ENCODE measurements around the gene POLE3. TPM values are rescaled to one million over a fixed set of nuclear protein-coding genes. Genes with fewer than 3 reads are reported as not detected.
"Not testable (repeated sequence)": the region's sequence is repeated elsewhere in the genome, so short reads cannot be mapped to it uniquely, and the experiment has no call there.

Gene POLE3
- total RNA-seq, 1 donor from 2014 or later: 57.2 TPM

DNA sequence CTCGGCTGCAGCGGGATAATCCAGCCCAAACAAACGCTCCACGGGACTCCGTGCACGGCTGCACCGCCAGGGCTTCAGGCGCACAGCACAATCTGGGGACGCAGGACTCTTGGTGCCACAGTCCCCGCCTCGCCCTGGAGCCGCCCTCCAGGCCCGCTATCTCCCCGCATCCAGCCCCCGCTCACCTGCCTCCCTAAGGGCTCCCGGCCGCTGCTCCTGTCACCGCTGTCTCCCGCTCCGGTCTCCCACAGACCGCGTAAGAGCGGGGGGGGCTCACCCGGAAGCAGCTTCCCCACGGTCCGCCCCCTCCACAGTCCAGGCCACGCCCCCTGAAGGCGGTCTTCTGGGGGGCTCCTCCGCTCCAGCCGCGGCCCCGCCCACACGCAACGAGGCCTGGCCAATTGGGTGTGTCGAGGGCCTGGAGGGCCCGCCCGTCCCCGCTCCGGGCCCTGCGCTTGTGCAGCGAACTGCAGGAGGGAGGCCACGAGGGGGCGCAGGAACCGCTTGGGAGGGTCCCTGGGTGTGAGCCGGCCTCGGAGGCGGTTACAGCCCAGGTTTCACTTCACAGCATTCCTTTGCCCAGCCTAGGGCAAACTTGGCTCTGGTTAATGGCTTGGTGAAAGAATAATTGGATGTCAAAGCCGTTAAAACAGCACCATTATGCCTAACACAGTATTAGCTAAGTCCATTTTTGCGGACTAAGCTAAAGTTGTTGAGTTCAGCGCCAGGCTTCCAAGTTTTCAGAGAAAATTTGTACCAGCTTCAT is 9.3 kb downstream of the POLE3 start, which contains the start of gene ALAD:
Gene ALAD, minus strand, starts transcription at position 258 of the 766 bp plus-strand sequence. CDS start 7,725 bp downstream, outside the sequence.
- DNase-seq: peak; percentile 99

GRCh38 chr9:113399646-113400200 is 10.8 kb downstream of the POLE3 start:
- DNase-seq: no peak

- no peak for DNase-seq
Observed at GRCh38 chr9:113398796-113399195, 11.7 kb downstream of the POLE3 start.

DNA sequence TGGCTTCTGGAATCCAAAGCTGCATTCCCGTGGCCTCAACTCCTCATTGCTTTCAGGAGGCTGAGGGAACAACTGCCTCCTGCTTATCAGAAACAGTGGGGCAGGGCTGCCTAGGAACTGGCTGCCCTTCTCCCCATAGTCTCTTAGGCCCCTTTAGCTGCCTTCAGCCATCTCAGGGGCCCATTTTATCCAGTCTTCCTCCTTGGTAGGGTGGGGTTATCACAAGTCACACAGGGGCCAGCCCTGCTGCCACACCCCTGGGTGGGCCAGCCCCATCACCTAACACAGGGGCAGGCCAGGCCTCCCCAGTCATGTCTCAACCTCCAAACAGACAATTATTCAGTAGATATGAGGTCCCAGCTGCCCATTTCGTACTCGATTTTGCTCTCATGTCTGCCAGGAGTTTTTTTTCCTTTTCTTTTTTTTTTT is 13.3 kb downstream of the POLE3 start:
- DNase-seq: no peak

DNA sequence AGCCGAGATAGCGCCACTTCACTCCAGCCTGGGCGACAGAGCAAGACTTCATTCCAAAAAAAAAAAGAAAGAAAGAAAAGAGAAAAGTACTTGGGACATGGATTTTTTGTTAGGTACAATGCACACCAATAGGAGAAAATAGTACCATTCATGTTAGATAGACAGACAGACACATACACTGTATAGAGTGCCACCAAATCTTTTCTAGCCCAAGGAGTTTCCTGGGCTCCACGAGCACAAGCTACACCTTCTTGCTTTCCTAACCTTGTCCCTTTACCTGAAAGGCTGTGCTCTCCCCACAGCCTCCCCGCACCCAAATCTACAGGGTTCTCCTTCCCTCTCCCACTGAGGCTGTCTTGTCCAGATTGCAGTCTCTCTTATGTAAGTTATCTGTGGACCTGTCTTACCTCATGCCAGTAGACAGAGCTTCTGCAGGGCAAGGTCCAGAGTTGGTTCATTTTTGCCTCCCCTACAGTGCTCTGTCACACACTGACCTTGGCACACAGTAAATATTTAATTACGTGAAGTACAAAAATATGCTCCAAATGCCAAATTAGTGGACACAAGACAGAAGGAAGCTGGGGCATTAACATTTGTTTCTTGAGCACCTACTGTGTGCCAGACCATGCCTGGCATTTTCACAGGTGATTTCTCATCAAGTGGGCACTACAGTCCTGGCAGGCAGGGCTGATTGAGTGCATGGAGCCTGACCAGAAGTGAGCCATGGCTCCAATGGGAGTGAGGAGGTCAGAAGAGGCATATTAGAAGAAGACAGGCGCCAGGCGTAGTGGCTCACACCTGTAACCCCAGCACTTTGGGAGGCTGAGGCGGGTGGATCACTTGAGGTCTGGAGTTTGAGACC is 15.2 kb downstream of the POLE3 start:
- DNase-seq: no peak

GRCh38 chr9:113393281-113393680 is 17.2 kb downstream of the POLE3 start:
- no peak for DNase-seq

- DNase-seq: no peak
Observed at GRCh38 chr9:113391917-113392316, 18.6 kb downstream of the POLE3 start.

DNA sequence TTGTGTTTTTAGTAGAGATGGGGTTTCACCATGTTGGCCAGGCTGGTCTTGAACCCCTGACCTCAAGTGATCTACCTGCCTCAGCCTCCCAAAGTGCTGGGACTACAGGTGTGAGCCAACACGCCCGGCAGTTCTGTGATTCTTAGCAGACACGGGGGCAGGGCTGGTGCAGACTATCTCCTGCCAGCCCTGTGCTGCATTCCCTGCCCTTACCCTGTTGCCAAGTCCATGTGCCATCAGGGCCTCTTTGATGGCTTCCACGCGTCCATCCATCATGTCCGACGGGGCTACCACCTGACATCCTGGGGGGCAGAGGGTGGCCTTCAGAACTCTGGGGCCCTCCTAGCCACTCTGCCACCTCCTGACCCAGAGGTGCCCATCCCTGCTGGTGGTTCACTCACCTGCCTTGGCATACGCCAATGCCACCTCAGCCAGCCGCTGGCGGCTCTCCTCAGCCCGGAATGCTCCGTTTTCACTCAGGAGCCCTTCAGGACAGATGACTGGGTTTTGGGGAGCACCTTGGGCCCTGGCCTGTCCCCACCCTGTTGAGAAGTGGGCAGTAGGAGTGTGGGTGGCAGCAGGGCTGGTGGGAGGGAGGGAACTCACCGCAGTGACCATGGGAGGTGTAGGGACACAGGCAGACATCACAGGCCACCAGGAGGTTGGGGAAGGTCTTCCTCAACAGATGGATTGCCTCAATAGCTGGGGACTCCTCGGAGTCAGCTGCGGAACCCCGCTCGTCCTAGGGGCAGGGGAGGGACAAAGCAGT is 20.1 kb downstream of the POLE3 start:
- DNase-seq: no peak

GRCh38 chr9:113389451-113389850 is 21.0 kb downstream of the POLE3 start:
- DNase-seq: no peak

DNA sequence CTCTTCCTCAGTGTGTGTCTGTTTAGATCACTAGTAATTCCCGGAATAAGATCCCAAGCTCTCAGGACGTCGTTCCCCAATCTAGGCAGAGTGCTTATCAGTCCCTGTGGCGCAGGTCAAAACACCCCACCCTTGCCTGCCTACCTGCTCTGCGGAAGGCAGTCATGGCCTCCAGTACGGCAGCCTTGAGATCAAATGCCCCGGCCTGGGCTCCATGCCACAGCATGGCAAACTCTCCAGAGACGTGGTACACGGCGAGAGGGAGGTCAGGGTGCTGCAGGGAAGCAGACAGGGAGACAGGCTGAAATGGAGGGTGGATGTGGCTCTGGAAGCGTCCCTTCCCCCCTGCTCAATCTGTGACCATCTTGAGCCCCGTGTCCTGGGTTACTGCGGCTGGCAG is 21.6 kb downstream of the POLE3 start:
- DNase-seq: no peak

- no peak for DNase-seq
Observed at GRCh38 chr9:113387560-113388230, 22.8 kb downstream of the POLE3 start.

DNA sequence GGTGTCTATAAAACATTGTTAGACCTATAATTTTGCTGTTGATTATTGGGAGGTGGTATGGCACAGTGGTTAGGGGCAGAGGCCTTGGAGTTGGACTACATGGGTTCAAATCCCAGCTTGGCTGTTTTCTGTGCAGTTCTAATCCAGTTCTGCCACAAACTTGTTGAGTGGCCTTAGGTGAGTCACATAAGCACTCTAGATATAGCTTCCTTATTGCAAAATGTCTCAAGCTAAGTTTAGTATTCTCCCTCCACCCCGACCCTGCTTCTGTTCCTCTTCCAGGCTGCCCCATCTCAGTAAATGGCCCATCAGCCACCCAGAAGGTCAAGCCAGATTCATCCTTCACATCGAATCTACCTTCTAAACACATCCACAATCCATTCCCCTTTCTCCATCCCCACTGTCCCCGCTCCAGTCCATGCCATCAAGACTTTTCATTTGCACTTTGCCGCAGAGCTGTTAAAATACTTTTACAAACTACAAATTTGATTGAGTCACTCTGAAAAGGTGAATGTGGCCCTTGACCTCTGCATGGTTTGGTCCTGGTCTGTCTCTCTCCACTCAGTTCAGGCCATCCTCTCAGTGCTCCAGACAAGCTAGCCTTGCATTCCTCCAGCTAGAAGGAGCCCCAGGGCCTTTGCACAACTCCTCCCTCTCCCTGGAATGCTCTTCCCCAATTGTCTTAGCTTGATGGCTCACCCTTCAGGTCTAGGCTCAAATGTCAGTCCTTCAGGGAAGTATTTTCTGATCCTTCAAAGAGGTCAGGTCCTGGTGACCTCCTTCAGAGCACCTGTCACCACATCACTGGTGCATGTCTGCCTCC is 23.7 kb downstream of the POLE3 start:
- DNase-seq: no peak

- no peak for DNase-seq
Observed at GRCh38 chr9:113381909-113382411, 28.5 kb downstream of the POLE3 start.

GRCh38 chr9:113381441-113381840 is 29.0 kb downstream of the POLE3 start:
- DNase-seq: not testable (repeated sequence)

- DNase-seq: no peak
Observed at GRCh38 chr9:113380869-113381378, 29.6 kb downstream of the POLE3 start.

- DNase-seq: not testable (repeated sequence)
Observed at GRCh38 chr9:113379829-113380210, 30.7 kb downstream of the POLE3 start.

- not testable (repeated sequence) for DNase-seq
Observed at GRCh38 chr9:113379094-113379828, 31.2 kb downstream of the POLE3 start.

- DNase-seq: peak; percentile 71
Observed at GRCh38 chr9:113376634-113377567, 33.6 kb downstream of the POLE3 start, which contains the start of gene HDHD3. TSS of gene HDHD3 (minus strand) at chr9:113376986. CDS start at chr9:113374354, 2,632 bp downstream.

Measured in dermis blood vessel endothelial cell (primary cell).